ENCODE data around the gene LRRC23.

Gene LRRC23

GRCh38 chr12:6914947-6915788 is 10.5 kb downstream of the LRRC23 start:
- no peak for TF ChIP-seq POLR2AphosphoS5 (IDR thresholded peaks at IDR 0.05; ENCODE audit: low read depth, low read length)
- TF ChIP-seq POU2F2 (IDR thresholded peaks at IDR 0.05; ENCODE audit: low read depth, low read length), result no peak
- TF ChIP-seq TAF1 (IDR thresholded peaks at IDR 0.05; ENCODE audit: low read depth, low read length), result no peak
- TF ChIP-seq SPI1 (IDR thresholded peaks at IDR 0.05; ENCODE audit: low read depth, low read length), result no peak
- TF ChIP-seq POLR2A (IDR thresholded peaks at IDR 0.05; ENCODE audit: low read depth, low read length), result no peak
- no peak for TF ChIP-seq PAX5 (IDR thresholded peaks at IDR 0.05; ENCODE audit: insufficient read depth, low read length, severe bottlenecking)
- DNase-seq (ENCODE audit: insufficient read length, low spot score) (no peak), FAIRE-seq (peak; percentile 91)

GRCh38 chr12:6915789-6916285 is 11.2 kb downstream of the LRRC23 start:
- no peak for TF ChIP-seq TAF1 (IDR thresholded peaks at IDR 0.05; ENCODE audit: low read depth, low read length)
- no peak for TF ChIP-seq SPI1 (IDR thresholded peaks at IDR 0.05; ENCODE audit: low read depth, low read length)
- DNase-seq (ENCODE audit: insufficient read length, low spot score) (no peak), FAIRE-seq (no peak)

GRCh38 chr12:6916426-6917200 is 12.0 kb downstream of the LRRC23 start:
- no peak for DNase-seq (ENCODE audit: insufficient read length, low spot score)
- no peak for TF ChIP-seq POLR2AphosphoS5 (IDR thresholded peaks at IDR 0.05; ENCODE audit: low read depth, low read length)
- TF ChIP-seq POU2F2 (IDR thresholded peaks at IDR 0.05; ENCODE audit: low read depth, low read length), result no peak
- no peak for TF ChIP-seq PAX5 (IDR thresholded peaks at IDR 0.05; ENCODE audit: insufficient read depth, low read length, severe bottlenecking)
- no peak for TF ChIP-seq TAF1 (IDR thresholded peaks at IDR 0.05; ENCODE audit: low read depth, low read length)
- TF ChIP-seq POLR2A (IDR thresholded peaks at IDR 0.05; ENCODE audit: low read depth, low read length), result no peak
- no peak for TF ChIP-seq SPI1 (IDR thresholded peaks at IDR 0.05; ENCODE audit: low read depth, low read length)
- no peak for FAIRE-seq

GRCh38 chr12:6917491-6918231 is 13.0 kb downstream of the LRRC23 start:
- TF ChIP-seq PAX5 (IDR thresholded peaks at IDR 0.05; ENCODE audit: insufficient read depth, low read length, severe bottlenecking), result no peak
- TF ChIP-seq TAF1 (IDR thresholded peaks at IDR 0.05; ENCODE audit: low read depth, low read length), result no peak
- TF ChIP-seq SPI1 (IDR thresholded peaks at IDR 0.05; ENCODE audit: low read depth, low read length), result no peak
- no peak for TF ChIP-seq POU2F2 (IDR thresholded peaks at IDR 0.05; ENCODE audit: low read depth, low read length)
- TF ChIP-seq POLR2A (IDR thresholded peaks at IDR 0.05; ENCODE audit: low read depth, low read length), result no peak
- no peak for TF ChIP-seq POLR2AphosphoS5 (IDR thresholded peaks at IDR 0.05; ENCODE audit: low read depth, low read length)
- FAIRE-seq, result no peak
- DNase-seq (ENCODE audit: insufficient read length, low spot score), result no peak

- FAIRE-seq (peak; percentile 47), DNase-seq (ENCODE audit: insufficient read length, low spot score) (no peak)
- TF ChIP-seq PAX5 (IDR thresholded peaks at IDR 0.05; ENCODE audit: insufficient read depth, low read length, severe bottlenecking) (no peak), SPI1 (IDR thresholded peaks at IDR 0.05; ENCODE audit: low read depth, low read length) (peak; percentile 34; the same call in 1 of the 2 replicates)
Observed at GRCh38 chr12:6919588-6919987, 15.0 kb downstream of the LRRC23 start.

GRCh38 chr12:6921539-6921938 is 16.9 kb downstream of the LRRC23 start:
- DNase-seq (ENCODE audit: insufficient read length, low spot score) (no peak), FAIRE-seq (peak; percentile 60)
- TF ChIP-seq SPI1 (IDR thresholded peaks at IDR 0.05; ENCODE audit: low read depth, low read length) (no peak), POU2F2 (IDR thresholded peaks at IDR 0.05; ENCODE audit: low read depth, low read length) (no peak), POLR2AphosphoS5 (IDR thresholded peaks at IDR 0.05; ENCODE audit: low read depth, low read length) (no peak), PAX5 (IDR thresholded peaks at IDR 0.05; ENCODE audit: insufficient read depth, low read length, severe bottlenecking) (no peak), TAF1 (IDR thresholded peaks at IDR 0.05; ENCODE audit: low read depth, low read length) (no peak), POLR2A (IDR thresholded peaks at IDR 0.05; ENCODE audit: low read depth, low read length) (no peak)

- peak; percentile 91 for FAIRE-seq
- no peak for DNase-seq (ENCODE audit: insufficient read length, low spot score)
- TF ChIP-seq POLR2A (IDR thresholded peaks at IDR 0.05; ENCODE audit: low read depth, low read length) (no peak), TAF1 (IDR thresholded peaks at IDR 0.05; ENCODE audit: low read depth, low read length) (no peak), SPI1 (IDR thresholded peaks at IDR 0.05; ENCODE audit: low read depth, low read length) (no peak), POLR2AphosphoS5 (IDR thresholded peaks at IDR 0.05; ENCODE audit: low read depth, low read length) (no peak), PAX5 (IDR thresholded peaks at IDR 0.05; ENCODE audit: insufficient read depth, low read length, severe bottlenecking) (no peak), POU2F2 (IDR thresholded peaks at IDR 0.05; ENCODE audit: low read depth, low read length) (no peak)
Observed at GRCh38 chr12:6921996-6922946, 17.6 kb downstream of the LRRC23 start.

- DNase-seq (ENCODE audit: insufficient read length, low spot score) (no peak), FAIRE-seq (peak; percentile 86)
- TF ChIP-seq SPI1 (IDR thresholded peaks at IDR 0.05; ENCODE audit: low read depth, low read length) (no peak), PAX5 (IDR thresholded peaks at IDR 0.05; ENCODE audit: insufficient read depth, low read length, severe bottlenecking) (no peak), POLR2AphosphoS5 (IDR thresholded peaks at IDR 0.05; ENCODE audit: low read depth, low read length) (no peak), POU2F2 (IDR thresholded peaks at IDR 0.05; ENCODE audit: low read depth, low read length) (peak; percentile 92), TAF1 (IDR thresholded peaks at IDR 0.05; ENCODE audit: low read depth, low read length) (no peak), POLR2A (IDR thresholded peaks at IDR 0.05; ENCODE audit: low read depth, low read length) (no peak)
Observed at GRCh38 chr12:6923003-6923732, 18.5 kb downstream of the LRRC23 start.
